CD1c-positive myeloid dendritic cell (primary cell): ENCODE results near the gene TP53TG5.

Experiments
- DNase-seq: peaks from one replicate; pipeline ENCODE4 v3.0.0-alpha.2; 2016; ENCODE audit errors: extremely low spot score

TP53TG5 gene

GRCh38 chr20:45378191-45378590, at the start of gene TP53TG5:
Gene TP53TG5, minus strand, starts transcription at chr20:45378325. Its CDS starts 89 bp downstream, at chr20:45378236.
- no peak for DNase-seq

- no peak for DNase-seq
These were observed 49.4 kb upstream of the TP53TG5 start for GRCh38 chr20:45427236-45428149.

- DNase-seq: no peak
These were observed 48.3 kb upstream of the TP53TG5 start for GRCh38 chr20:45426320-45427016.

GRCh38 chr20:45425561-45425960, 47.4 kb upstream of the TP53TG5 start:
- no peak for DNase-seq

GRCh38 chr20:45423700-45424099, 45.6 kb upstream of the TP53TG5 start:
- no peak for DNase-seq

- DNase-seq: no peak
These were observed 42.0 kb upstream of the TP53TG5 start for GRCh38 chr20:45420125-45420524.

GRCh38 chr20:45419188-45420091, 41.3 kb upstream of the TP53TG5 start:
- no peak for DNase-seq

GRCh38 chr20:45416917-45417316, 38.8 kb upstream of the TP53TG5 start:
- no peak for DNase-seq

- peak; percentile 94 for DNase-seq
These were observed 37.9 kb upstream of the TP53TG5 start, which contains the start of gene PIGT for GRCh38 chr20:45415822-45416637. Gene PIGT, plus strand, starts transcription at chr20:45416141. Its CDS starts 16 bp downstream, at chr20:45416157.

GRCh38 chr20:45413479-45413878, 35.4 kb upstream of the TP53TG5 start:
- no peak for DNase-seq

GRCh38 chr20:45412653-45413052, 34.5 kb upstream of the TP53TG5 start:
- no peak for DNase-seq

- DNase-seq: no peak
These were observed 32.8 kb upstream of the TP53TG5 start for GRCh38 chr20:45410887-45411286.

GRCh38 chr20:45409521-45410272, 31.6 kb upstream of the TP53TG5 start:
- DNase-seq: no peak

GRCh38 chr20:45408646-45409213, 30.6 kb upstream of the TP53TG5 start:
- peak; percentile 84 for DNase-seq

- DNase-seq: no peak
These were observed 29.9 kb upstream of the TP53TG5 start, which contains the start of gene DBNDD2 for GRCh38 chr20:45407783-45408645. Gene DBNDD2, plus strand, starts transcription at chr20:45408289. Its CDS starts 179 bp downstream, at chr20:45408468.

GRCh38 chr20:45407067-45407745, 29.1 kb upstream of the TP53TG5 start:
- DNase-seq: peak; percentile 39

- peak; percentile 63 for DNase-seq
These were observed 28.3 kb upstream of the TP53TG5 start for GRCh38 chr20:45406260-45407066.
